NB4 (cell line): ENCODE data around the gene SORT1.

Experiments
- MYC ChIP-seq: IDR thresholded peaks from 2 replicates; pipeline ENCODE4 v1.6.1; 2011; ENCODE audit warnings: low read depth, low read length
- POLR2A ChIP-seq: IDR thresholded peaks from 2 replicates; pipeline ENCODE4 v1.6.1; 2011; ENCODE audit warnings: mild to moderate bottlenecking; ENCODE audit not compliant: insufficient read length; ENCODE audit errors: extremely low read depth
- TF ChIP-seq, protein P1 (sequence below): IDR thresholded peaks from one replicate; pipeline ENCODE4 v1.5.1; 2012; ENCODE audit warnings: low read depth, low read length
- TF ChIP-seq, protein P2 (sequence below): IDR thresholded peaks from 2 replicates; pipeline ENCODE4 v1.6.1; 2011; ENCODE audit warnings: low read depth, low read length

DNA sequence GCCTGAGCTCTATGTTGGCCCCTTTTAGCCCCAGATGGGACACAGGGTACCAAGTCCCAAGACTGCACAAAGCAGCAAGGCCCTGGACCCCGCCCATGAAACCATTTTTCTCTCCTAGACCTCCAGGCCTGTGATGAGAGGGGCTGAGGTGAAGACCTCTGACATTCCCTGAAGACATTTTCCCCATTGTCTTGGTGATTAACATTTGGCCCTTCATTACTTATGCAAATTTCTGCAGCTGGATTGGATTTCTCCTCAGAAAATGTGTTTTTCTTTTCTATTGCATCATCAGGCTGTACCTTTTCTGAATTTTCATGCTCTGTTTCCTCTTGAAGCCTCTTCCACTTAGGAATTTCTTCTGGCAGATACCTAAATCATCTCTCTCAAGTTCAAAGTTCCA, 36.8 kb upstream of the SORT1 start:
- TF ChIP-seq, protein P1, sequence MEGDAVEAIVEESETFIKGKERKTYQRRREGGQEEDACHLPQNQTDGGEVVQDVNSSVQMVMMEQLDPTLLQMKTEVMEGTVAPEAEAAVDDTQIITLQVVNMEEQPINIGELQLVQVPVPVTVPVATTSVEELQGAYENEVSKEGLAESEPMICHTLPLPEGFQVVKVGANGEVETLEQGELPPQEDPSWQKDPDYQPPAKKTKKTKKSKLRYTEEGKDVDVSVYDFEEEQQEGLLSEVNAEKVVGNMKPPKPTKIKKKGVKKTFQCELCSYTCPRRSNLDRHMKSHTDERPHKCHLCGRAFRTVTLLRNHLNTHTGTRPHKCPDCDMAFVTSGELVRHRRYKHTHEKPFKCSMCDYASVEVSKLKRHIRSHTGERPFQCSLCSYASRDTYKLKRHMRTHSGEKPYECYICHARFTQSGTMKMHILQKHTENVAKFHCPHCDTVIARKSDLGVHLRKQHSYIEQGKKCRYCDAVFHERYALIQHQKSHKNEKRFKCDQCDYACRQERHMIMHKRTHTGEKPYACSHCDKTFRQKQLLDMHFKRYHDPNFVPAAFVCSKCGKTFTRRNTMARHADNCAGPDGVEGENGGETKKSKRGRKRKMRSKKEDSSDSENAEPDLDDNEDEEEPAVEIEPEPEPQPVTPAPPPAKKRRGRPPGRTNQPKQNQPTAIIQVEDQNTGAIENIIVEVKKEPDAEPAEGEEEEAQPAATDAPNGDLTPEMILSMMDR, result no peak
- TF ChIP-seq MYC (no peak), POLR2A (no peak)
- TF ChIP-seq, protein P2, sequence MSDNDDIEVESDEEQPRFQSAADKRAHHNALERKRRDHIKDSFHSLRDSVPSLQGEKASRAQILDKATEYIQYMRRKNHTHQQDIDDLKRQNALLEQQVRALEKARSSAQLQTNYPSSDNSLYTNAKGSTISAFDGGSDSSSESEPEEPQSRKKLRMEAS, result no peak
